Keratinocyte (primary cell): Measurements from ENCODE around the gene XPO1.

Source experiments
- CTCF ChIP-seq, 3 experiments: IDR thresholded peaks in 1 of 3; conservative IDR thresholded peaks in 1 of 3; optimal IDR thresholded peaks in 1 of 3; 2 replicates in 2 of 3; 3 replicates in 1 of 3; pipeline versions ENCODE3 to v1.5.1; 2011; ENCODE audit warnings: low read length in 3 of 3, mild to moderate bottlenecking in 3 of 3, moderate library complexity in 2 of 3, control low read depth in 1 of 3, inconsistent platforms in 1 of 3; ENCODE audit not compliant: insufficient read depth in 2 of 3; ENCODE audit errors: extremely low read depth in 1 of 3
- EZH2 ChIP-seq: IDR thresholded peaks from one replicate; pipeline ENCODE4 v1.6.1; 2012; ENCODE audit warnings: inconsistent platforms, mild to moderate bottlenecking, low read length, moderate library complexity

GRCh38 chr2:61469424-61470121, 68.6 kb downstream of the XPO1 start:
- TF ChIP-seq CTCF (optimal IDR thresholded peaks at IDR 0.05 in 1 of 3, IDR thresholded peaks at IDR 0.05 in 1 of 3, conservative IDR thresholded peaks at IDR 0.05 in 1 of 3; ENCODE audit: extremely low read depth in 1 of 3, insufficient read depth in 2 of 3, low read length in 3 of 3), result no peak
- no peak for TF ChIP-seq EZH2
